ENCODE data around the gene PRXL2A.
A peak's percentile ranks its signal among the peaks of the same experiment; 100 is the strongest.

Gene PRXL2A

DNA sequence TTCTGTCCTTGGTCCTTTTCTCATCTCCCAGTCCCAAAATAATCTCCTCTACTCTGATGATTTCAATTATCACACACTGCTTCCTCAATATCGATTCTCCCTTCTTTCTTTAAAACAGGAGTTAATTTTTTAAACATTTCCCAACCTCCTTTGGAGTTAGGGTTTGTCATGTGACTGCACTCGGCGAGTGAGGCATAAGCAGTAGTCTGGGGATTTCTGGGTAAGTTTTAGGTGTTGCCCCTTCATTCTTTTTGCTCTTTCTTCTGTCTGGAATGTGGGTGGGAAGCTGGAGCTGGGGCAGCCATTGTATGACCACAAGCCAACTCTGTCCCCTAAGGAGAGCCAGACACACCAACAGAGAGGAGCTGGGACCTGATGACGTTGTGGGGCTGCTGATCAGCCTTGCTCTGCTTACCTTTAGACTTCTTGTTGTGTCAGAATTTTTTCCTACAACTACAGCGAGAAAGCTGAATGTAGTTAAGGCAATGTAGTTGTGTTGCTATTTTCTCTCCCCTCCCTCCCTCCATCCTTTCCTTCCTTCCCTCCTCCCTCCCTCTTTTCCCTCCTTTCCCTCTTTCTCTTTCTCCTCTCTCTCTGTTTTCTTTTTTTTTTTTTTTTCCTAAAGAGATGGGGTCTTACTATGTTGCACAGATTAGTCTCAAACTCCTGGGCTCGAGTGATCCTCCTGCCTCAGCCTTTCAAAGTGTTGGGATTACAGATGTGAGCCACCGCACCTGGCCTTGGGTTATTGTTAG lies 39.3 kb downstream of the PRXL2A start:
- Mint-ChIP-seq H3K4me3 (no peak overlapping the region), H3K36me3 (ENCODE audit: low read depth) (no peaks in the 10 kb centered on the region), H3K27ac (peak overlapping the region; percentile 2), H3K27me3 (no peaks in the 10 kb centered on the region), H3K4me1 (ENCODE audit: low read depth) (peaks cover 49% of the 10 kb centered on the region), H3K9me3 (no peaks in the 10 kb centered on the region)

DNA sequence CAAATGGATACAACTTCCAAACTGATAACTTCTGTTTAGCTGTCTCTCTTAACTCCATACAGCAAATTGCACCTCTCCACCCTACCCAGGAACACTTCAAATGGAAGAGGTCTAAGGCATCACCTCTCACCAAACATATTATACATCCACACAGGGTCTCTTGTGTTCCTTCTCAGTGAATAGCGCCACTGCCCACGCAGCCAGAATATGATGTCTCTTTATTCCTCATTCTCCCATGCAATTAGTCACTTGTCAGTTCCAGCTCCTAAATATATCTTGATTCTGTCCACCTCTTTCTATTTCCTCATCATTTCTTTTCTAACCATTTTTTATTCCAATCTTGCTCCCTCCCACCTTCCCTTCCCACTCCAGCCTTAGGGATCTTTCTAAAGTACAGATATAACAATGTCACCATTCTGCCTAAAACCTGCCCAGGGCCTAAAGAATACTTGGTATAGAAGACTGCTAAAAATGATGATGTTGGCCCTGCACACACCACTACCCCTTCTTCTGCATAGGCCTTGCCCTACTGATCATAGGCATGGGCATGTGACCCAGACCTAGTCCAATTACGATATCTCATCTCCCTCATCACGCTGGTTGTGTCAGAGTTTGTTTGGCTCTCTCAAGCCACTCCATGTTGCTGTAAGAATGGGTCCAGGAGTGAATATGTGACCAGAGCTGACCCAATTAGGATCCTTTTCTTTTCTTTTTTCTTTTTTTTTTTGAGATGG lies 40.0 kb downstream of the PRXL2A start:
- no peaks in the 10 kb centered on the region for H3K36me3 Mint-ChIP-seq (ENCODE audit: low read depth)
- H3K4me1 Mint-ChIP-seq (ENCODE audit: low read depth) = peaks cover 50% of the 10 kb centered on the region
- no peak overlapping the region for H3K27ac Mint-ChIP-seq
- no peaks in the 10 kb centered on the region for H3K9me3 Mint-ChIP-seq
- no peak overlapping the region for H3K4me3 Mint-ChIP-seq
- no peaks in the 10 kb centered on the region for H3K27me3 Mint-ChIP-seq

DNA sequence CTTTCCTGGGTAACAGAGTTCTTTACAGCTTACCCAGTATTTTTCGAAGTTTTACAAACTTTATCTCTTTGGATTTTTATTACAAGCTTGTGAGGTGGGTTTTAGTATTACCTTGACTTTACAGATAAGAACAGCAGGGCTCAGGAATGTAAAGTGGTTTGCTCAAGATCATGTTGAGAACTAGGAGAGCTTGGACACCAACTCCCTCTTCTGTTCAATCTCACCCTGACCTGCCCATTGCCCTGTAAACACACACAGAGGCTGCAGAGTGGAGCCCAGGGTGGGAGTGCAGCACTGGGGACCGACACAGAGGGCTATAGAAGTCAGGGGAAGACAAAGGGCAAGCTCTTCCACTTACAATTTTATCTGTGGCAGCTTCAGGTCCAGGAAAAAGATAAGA lies 41.2 kb downstream of the PRXL2A start:
- H3K27me3 Mint-ChIP-seq = no peaks in the 10 kb centered on the region
- peaks cover 43% of the 10 kb centered on the region for H3K4me1 Mint-ChIP-seq (ENCODE audit: low read depth)
- H3K9me3 Mint-ChIP-seq = no peaks in the 10 kb centered on the region
- H3K27ac Mint-ChIP-seq = no peak overlapping the region
- no peak overlapping the region for H3K4me3 Mint-ChIP-seq
- H3K36me3 Mint-ChIP-seq (ENCODE audit: low read depth) = no peaks in the 10 kb centered on the region

DNA sequence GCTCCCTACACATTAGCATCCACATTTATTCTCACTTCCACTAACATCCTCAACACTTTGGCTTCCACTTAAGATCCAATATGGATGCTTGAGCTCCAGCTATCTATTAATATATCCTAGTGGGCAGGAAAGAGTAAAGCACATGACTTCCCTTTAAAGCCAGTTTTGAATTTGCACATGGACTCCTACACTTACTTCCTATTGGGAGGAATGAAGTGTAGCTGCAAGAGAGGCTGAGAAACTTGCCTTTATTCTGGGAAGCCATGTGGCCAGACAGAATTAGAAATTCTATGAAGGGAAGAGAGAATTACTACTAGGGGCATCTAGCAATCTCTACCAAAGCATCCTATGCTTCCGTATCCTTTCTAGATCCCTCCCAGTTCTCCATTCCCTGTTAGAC lies 42.8 kb downstream of the PRXL2A start:
- peaks cover 8% of the 10 kb centered on the region for H3K36me3 Mint-ChIP-seq (ENCODE audit: low read depth)
- H3K4me1 Mint-ChIP-seq (ENCODE audit: low read depth) = peaks cover 37% of the 10 kb centered on the region
- H3K4me3 Mint-ChIP-seq = no peak overlapping the region
- H3K27me3 Mint-ChIP-seq = no peaks in the 10 kb centered on the region
- H3K27ac Mint-ChIP-seq = no peak overlapping the region
- no peaks in the 10 kb centered on the region for H3K9me3 Mint-ChIP-seq

DNA sequence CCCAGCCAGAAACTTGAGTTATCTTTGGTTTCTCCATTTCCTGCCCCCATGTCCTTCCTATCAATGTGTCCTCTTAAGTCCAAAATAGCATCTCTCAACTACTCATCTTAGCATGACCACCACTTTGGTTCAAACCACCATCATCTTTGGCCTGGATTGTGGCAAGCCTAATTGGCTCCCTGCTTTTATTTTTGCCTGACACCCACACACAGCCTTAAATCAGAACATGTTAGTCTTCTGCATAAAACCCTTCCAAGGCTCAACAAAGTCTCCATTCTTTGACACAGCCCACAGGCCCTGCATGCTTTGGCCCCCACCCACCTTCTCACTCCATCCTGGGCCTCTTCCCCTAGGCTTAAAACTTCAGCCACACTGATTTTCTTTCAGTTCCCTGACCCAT lies 43.7 kb downstream of the PRXL2A start:
- H3K4me1 Mint-ChIP-seq (ENCODE audit: low read depth) = peaks cover 37% of the 10 kb centered on the region
- H3K27me3 Mint-ChIP-seq = no peaks in the 10 kb centered on the region
- no peak overlapping the region for H3K4me3 Mint-ChIP-seq
- H3K9me3 Mint-ChIP-seq = no peaks in the 10 kb centered on the region
- H3K27ac Mint-ChIP-seq = no peak overlapping the region
- peaks cover 11% of the 10 kb centered on the region for H3K36me3 Mint-ChIP-seq (ENCODE audit: low read depth)

DNA sequence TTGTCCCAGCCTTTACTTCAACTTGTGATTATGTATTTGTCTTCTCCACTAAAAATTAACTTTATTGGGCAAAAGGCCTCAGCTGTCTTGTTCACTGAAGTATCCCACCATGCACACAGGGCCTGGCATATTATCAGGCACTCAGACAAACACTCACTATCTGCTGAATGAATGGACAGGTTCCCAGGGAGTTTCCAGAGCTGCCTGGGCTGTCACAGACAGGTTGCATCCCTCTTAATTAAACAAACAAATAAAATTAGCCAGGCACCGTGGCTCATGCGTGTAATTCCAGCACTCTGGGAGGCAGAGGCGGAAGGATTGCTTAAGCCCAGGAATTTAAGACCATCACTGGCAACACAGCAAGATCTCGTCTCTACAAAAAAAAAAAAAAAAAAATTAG lies 44.3 kb downstream of the PRXL2A start:
- no peaks in the 10 kb centered on the region for H3K27me3 Mint-ChIP-seq
- no peaks in the 10 kb centered on the region for H3K9me3 Mint-ChIP-seq
- no peak overlapping the region for H3K27ac Mint-ChIP-seq
- peaks cover 11% of the 10 kb centered on the region for H3K36me3 Mint-ChIP-seq (ENCODE audit: low read depth)
- peaks cover 37% of the 10 kb centered on the region for H3K4me1 Mint-ChIP-seq (ENCODE audit: low read depth)
- H3K4me3 Mint-ChIP-seq = no peak overlapping the region

DNA sequence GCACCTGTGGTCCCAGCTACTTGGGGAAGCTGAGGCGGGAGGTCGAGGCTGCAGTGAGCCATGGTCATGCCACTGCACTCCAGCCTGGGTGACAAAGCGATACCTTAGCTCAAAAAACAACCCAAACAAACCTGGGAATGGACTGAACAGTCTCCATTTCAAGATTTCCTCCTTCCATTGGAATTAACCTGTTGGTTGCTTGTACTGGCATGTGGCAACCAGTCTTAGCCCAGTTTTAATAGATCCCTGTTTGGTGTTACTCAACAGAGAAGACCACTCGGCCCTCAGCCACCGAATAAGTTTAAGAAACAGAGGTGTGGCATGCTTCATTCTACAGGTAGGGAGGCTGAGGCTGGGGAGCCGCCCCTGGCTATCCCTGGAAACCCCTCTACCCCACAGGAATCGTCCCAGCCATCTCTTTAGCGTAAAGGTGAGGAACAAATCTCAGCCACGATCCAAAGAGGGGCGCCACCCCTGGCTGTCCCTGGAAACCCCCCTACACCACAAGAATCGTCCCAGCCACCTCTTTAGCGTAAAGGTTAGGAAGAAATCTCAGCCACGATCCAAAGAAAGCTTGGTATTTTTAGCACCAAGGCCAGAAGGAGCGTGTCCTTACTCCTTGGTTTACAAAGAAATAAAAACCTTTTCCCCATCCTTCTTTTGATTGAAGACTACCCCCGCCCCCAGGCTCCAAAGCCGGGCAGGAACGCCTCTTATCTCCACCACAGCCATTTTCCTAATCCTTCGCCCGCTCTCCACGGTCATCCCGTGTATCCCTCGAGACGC lies 44.9 kb downstream of the PRXL2A start:
- no peaks in the 10 kb centered on the region for H3K27me3 Mint-ChIP-seq
- H3K27ac Mint-ChIP-seq = peak overlapping the region; percentile 78
- H3K36me3 Mint-ChIP-seq (ENCODE audit: low read depth) = peaks cover 11% of the 10 kb centered on the region
- H3K9me3 Mint-ChIP-seq = no peaks in the 10 kb centered on the region
- H3K4me1 Mint-ChIP-seq (ENCODE audit: low read depth) = peaks cover 43% of the 10 kb centered on the region
- peak overlapping the region; percentile 73 for H3K4me3 Mint-ChIP-seq

DNA sequence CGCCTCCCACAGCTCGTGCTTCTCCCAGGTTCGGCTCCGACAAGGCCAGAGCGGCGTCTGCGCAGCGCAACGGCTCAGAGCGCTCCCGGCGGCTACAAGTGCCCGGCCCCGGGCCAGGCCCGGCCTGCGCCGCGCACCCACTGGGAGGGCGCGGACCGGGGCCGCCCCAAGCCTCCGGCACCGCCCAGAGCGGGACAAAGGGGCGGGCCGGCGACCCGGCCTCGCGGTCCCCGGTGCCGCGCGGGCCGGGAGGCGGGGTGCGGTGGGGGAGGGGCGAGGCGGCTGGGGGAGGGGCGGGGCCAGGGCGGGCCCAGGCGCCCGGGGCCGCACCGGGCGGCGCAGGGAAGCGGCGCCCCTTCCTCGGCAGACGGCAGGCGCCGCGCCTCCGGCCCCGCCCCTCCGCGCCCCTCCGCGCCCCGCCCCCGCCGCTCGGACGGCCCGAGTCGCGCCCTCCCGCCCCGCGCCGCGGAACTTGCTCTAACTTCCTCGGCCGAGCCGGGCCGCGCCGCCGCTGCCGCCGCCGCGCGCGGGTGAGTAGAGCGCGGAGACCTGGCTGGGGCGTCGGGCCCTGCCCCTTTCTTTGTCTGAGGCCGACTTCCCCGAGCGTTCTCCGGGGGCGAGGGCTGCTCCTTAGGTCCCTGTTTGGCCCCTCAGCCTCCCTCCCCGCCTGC lies 45.6 kb downstream of the PRXL2A start, which contains the start of gene TSPAN14:
Gene TSPAN14, plus strand, starts transcription at position 469 of the 671 bp plus-strand sequence. CDS start 34,924 bp downstream, outside the sequence.
- Mint-ChIP-seq H3K27me3 (no peaks in the 10 kb centered on the region), H3K4me3 (peak within 1 kb of the TSS; percentile 98), H3K27ac (peak within 1 kb of the TSS; percentile 94), H3K4me1 (ENCODE audit: low read depth) (peaks cover 49% of the 10 kb centered on the region), H3K9me3 (no peaks in the 10 kb centered on the region), H3K36me3 (ENCODE audit: low read depth) (peaks cover 11% of the 10 kb centered on the region)

DNA sequence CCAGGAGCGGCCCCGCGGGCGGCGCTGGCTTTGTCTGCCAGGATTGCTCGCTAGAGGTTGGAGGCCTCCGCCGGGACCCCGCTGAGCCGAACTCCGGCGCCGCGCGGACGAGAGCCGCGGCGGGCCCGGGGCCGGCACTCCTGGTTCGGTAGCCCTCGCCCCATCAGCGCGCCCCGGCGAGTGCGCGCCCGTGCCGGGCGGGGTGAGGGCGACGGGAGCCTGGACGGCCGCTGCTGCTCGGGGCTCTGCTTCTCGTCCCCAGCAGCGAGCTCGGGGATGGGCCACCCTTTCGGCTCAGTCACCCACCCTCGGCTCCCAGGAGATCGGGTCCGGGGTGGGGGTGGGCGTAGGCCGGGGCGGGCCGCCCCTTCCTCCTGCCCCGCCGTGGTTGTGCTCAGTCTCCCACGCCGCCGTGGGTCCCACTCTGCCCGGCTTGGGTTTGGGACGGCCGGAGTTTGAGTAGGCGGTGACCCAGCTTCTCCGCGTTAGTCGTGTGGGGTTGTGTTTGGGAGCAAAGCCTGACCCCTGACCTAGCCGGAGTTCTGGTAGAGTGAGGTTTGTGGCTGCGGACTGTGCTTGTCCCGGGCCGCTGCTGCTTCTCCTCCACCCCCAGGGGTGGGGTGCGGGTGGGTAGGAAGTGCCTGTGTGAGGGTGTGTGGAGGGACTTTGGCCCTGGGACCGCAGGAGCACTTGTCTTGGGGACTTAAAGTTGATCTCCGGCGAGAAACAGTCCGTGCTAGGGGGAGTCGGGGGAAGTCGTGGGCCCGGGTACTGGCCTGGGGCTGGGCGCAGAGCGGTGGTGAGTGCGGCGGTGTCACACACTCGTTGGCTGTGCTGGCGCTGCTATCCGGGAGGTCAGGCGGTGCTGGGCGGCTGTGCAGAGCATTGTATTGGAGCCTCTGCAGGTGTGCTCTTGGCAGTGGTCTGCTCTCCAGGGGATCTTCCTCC lies 46.4 kb downstream of the PRXL2A start:
- Mint-ChIP-seq H3K4me1 (ENCODE audit: low read depth) (peaks cover 51% of the 10 kb centered on the region), H3K27me3 (no peaks in the 10 kb centered on the region), H3K4me3 (peak overlapping the region; percentile 98), H3K27ac (peak overlapping the region; percentile 94), H3K36me3 (ENCODE audit: low read depth) (peaks cover 11% of the 10 kb centered on the region), H3K9me3 (no peaks in the 10 kb centered on the region)

DNA sequence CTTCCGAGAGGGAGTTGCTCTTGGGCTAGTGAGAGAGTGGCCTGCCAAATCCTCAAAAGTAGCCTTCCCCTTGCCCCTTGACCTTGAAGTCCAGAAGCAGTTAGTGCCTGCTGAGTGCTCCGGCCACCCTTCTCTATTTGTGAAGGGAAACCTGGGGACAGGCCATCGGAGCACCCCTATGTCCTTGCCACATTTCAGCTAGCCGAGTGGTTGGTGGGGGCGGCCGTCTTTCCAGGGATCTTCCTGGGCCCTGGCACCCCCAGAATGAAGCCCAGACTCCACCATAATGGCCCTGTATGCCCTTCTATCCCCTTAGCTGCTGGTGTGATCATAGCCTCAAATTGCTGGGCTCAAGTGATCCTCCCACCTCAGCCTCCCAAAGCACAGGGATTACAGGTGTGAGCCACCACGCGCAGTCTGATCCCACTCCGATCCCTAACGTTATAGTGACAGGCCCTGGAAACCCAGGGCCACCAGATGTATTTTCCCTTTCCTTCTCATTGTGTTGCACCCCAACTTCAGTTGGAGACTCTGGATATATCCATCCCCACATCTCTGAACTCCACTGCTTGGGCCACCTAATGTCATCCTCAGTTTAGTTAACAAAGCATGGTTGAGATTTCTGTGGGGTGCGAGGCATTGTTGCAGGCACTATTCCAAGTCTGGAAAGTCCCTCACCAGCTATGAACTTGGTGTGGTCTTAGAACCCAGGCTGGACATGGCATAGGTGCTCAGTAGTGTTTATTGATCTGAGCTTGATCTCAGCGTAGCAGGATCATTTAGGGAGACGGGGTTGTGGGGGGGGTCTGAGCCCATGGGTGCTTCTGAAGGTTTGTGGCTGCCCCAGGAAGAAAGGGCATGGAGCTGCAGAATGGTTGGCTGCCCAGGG lies 47.4 kb downstream of the PRXL2A start:
- H3K27me3 Mint-ChIP-seq = no peaks in the 10 kb centered on the region
- peak overlapping the region; percentile 98 for H3K4me3 Mint-ChIP-seq
- peaks cover 61% of the 10 kb centered on the region for H3K4me1 Mint-ChIP-seq (ENCODE audit: low read depth)
- H3K9me3 Mint-ChIP-seq = no peaks in the 10 kb centered on the region
- peaks cover 12% of the 10 kb centered on the region for H3K36me3 Mint-ChIP-seq (ENCODE audit: low read depth)
- peak overlapping the region; percentile 94 for H3K27ac Mint-ChIP-seq

DNA sequence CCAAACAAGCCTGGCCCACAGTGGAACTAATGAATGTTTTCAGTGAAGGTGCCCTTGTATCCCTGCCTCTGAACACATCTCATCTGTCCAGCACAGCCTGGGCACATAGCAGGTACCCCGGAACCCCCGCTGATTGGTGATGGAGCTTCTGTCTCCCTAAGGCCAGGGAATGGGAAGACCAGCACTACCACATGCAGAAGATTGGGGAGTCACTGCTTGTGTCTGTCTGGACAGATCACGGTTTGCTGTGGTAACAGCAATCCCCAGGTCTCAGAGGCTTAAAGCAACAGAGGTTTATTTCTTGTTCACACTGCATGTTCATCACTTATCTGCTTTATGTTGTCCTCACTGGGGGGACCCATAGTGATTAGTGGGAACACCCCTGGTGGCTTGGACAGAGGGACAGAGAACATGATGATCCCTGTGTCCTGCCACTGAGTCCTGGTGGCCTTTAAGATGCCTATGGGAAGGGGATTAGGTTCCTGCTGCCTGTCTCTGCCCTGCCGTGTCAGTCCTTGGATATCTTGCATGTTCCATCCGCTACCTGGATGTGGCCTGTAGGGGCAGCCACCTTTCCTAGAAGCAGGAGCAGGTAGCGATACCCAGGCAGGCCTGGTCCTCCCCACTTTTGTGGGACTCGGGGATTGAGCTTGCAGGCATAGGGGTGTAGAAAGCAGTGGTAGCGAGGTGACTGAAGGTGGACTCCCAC lies 49.4 kb downstream of the PRXL2A start:
- peak overlapping the region; percentile 49 for H3K4me3 Mint-ChIP-seq
- H3K27me3 Mint-ChIP-seq = no peaks in the 10 kb centered on the region
- no peaks in the 10 kb centered on the region for H3K9me3 Mint-ChIP-seq
- H3K4me1 Mint-ChIP-seq (ENCODE audit: low read depth) = peaks cover 81% of the 10 kb centered on the region
- peak overlapping the region; percentile 89 for H3K27ac Mint-ChIP-seq
- H3K36me3 Mint-ChIP-seq (ENCODE audit: low read depth) = peaks cover 16% of the 10 kb centered on the region

DNA sequence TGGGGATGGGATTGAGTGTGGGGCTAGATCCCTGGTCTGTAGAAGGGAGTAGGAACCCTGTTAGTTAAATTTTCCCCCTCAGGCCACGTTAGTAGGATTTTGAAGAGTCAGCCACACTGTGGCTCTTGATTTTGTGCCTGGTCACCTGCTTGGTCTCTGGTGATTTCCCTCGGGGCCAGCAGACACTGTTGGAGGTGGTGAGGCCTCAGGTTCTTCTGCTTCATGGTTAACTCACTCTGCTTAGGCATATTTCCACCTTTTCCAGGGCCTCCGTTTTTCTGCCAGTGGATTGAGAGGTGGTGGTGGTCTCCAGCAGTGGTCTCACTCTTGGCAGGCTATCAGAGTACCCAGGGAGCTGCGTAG lies 49.9 kb downstream of the PRXL2A start:
- H3K9me3 Mint-ChIP-seq = no peaks in the 10 kb centered on the region
- H3K27me3 Mint-ChIP-seq = no peaks in the 10 kb centered on the region
- peaks cover 85% of the 10 kb centered on the region for H3K4me1 Mint-ChIP-seq (ENCODE audit: low read depth)
- peak overlapping the region; percentile 70 for H3K4me3 Mint-ChIP-seq
- peak overlapping the region; percentile 89 for H3K27ac Mint-ChIP-seq
- H3K36me3 Mint-ChIP-seq (ENCODE audit: low read depth) = peaks cover 16% of the 10 kb centered on the region

Data from stimulated activated naive CD8-positive, alpha-beta T cell treated with anti-CD3 and anti-CD28 coated beads, Interleukin-15, Interleukin-2, amounts not matched to agents 100 ng/mL and 50 ng/mL, for 24 hours (primary cell).